ENCODE results near the gene SMARCA1. TPM values are rescaled to one million over a fixed set of nuclear protein-coding genes. Genes with fewer than 3 reads are reported as not detected.
A peak's percentile ranks its signal among the peaks of the same experiment; 100 is the strongest.
"Not testable (repeated sequence)": the region's sequence is repeated elsewhere in the genome, so short reads cannot be mapped to it uniquely, and the experiment has no call there.

SMARCA1 gene, protein sequence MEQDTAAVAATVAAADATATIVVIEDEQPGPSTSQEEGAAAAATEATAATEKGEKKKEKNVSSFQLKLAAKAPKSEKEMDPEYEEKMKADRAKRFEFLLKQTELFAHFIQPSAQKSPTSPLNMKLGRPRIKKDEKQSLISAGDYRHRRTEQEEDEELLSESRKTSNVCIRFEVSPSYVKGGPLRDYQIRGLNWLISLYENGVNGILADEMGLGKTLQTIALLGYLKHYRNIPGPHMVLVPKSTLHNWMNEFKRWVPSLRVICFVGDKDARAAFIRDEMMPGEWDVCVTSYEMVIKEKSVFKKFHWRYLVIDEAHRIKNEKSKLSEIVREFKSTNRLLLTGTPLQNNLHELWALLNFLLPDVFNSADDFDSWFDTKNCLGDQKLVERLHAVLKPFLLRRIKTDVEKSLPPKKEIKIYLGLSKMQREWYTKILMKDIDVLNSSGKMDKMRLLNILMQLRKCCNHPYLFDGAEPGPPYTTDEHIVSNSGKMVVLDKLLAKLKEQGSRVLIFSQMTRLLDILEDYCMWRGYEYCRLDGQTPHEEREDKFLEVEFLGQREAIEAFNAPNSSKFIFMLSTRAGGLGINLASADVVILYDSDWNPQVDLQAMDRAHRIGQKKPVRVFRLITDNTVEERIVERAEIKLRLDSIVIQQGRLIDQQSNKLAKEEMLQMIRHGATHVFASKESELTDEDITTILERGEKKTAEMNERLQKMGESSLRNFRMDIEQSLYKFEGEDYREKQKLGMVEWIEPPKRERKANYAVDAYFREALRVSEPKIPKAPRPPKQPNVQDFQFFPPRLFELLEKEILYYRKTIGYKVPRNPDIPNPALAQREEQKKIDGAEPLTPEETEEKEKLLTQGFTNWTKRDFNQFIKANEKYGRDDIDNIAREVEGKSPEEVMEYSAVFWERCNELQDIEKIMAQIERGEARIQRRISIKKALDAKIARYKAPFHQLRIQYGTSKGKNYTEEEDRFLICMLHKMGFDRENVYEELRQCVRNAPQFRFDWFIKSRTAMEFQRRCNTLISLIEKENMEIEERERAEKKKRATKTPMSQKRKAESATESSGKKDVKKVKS
- 10 to 100 TPM in 2 of 4 donors, 1 to 10 TPM in 2; 8.0 to 13.9 (median 11.2) TPM for total RNA-seq

DNA sequence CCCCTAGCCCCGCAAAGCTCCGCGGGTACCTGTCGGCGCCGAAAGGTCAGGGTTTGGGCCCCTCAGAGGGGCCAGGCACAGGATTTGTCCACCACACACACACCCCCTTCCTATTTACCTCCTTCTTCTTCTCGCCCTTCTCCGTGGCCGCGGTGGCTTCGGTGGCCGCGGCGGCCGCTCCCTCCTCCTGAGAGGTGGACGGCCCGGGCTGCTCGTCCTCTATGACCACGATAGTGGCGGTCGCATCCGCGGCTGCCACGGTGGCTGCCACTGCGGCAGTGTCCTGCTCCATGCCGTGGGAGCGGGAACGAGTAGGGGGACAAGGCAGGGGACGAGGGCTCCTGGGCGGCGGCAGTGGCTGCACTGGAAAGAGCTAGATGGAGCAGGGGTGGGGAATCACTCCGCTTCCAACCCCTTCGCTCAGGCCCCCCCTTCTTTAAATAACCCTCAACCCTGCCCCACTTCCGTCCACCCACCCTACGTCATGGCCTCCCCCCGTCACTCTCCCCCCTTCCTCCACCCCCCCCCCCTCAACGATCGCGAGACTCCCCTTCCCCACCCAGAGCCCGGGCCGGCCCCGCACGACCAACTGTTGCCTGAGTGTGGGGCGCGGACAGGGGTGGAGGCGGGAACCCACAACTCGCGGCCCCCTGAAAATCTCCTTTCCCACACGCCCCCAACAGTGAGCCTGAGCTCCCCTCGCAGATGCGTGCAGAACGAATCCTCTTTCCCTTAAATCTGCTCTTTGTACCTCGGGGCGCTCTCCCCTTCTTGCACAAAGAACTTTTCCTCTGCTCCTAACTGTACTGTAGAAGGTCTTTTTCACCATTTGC, at the start of gene SMARCA1:
SMARCA1 (minus strand) TSS at position 412 of the 833 bp plus-strand sequence; CDS start at position 292, 120 bp downstream.
- intact Hi-C loops (cut with DNase I; ENCODE audit: low total_unique reads) = no loop called here
- DNase-seq (ENCODE audit: low spot score in 2 of 2) = peak; percentile 14 to 85
- TF ChIP-seq, protein P1, sequence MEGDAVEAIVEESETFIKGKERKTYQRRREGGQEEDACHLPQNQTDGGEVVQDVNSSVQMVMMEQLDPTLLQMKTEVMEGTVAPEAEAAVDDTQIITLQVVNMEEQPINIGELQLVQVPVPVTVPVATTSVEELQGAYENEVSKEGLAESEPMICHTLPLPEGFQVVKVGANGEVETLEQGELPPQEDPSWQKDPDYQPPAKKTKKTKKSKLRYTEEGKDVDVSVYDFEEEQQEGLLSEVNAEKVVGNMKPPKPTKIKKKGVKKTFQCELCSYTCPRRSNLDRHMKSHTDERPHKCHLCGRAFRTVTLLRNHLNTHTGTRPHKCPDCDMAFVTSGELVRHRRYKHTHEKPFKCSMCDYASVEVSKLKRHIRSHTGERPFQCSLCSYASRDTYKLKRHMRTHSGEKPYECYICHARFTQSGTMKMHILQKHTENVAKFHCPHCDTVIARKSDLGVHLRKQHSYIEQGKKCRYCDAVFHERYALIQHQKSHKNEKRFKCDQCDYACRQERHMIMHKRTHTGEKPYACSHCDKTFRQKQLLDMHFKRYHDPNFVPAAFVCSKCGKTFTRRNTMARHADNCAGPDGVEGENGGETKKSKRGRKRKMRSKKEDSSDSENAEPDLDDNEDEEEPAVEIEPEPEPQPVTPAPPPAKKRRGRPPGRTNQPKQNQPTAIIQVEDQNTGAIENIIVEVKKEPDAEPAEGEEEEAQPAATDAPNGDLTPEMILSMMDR (IDR thresholded peaks at IDR 0.05) = no peak
- TF ChIP-seq POLR2A (IDR thresholded peaks at IDR 0.05) = no peak
- WGBS, 2 donors = 6 to 46% methylated on average over 12 to 41 of the region's 54 CpGs
- peak within 1 kb of the TSS; percentile 65 for H3K4me3 ChIP-seq (ENCODE audit: low read depth, poor library complexity, severe bottlenecking)

DNA sequence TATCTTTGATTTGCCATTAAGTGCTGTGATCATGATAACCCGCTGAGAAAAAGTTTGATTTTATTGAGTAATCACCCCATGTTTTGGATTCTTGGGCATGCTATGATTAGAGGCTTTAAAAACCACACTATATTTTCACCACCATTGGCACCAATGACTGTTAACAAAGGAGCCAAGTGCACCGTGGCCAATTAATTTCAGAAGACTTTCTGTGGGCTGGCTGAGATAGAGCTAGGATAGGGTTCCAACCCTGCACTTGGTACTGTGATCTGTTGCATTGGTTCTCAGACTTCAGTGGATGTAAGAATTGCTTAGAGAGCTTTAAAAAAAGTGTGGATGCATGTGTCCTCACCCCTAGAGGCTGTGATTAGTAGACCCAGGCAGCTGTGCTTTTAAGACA, 49.1 kb upstream of the SMARCA1 start:
- WGBS, 2 donors = 53 to 55% methylated on average over 2 of the region's 2 CpGs
- H3K4me3 ChIP-seq (ENCODE audit: low read depth, poor library complexity, severe bottlenecking) = no peak overlapping the region
- no peak for DNase-seq (ENCODE audit: low spot score in 2 of 2)
- TF ChIP-seq, protein P1 (IDR thresholded peaks at IDR 0.05) = no peak
- TF ChIP-seq POLR2A (IDR thresholded peaks at IDR 0.05) = no peak
- intact Hi-C loops (cut with DNase I; ENCODE audit: low total_unique reads) = no loop called here

DNA sequence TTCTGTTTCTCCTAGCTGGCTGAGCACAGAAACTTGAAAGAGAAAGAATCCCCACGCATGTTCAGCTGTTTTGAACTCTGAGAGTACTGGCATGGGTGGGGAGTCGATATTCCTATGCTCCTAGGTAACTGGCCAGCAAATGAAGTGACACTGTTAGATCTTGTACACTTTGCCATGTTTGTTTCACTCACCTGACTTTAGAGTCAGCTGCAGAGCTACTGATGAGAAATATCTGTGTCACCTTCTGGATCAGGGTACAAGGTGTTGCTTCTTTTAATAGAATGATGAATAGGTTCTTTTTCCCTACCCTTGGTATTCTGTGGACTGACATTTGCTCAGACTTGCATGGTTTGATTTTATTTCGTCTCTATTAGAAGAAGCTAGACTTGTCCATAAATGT, 45.1 kb upstream of the SMARCA1 start:
- no peak for TF ChIP-seq POLR2A (IDR thresholded peaks at IDR 0.05)
- TF ChIP-seq, protein P1 (IDR thresholded peaks at IDR 0.05) = no peak
- no peak for DNase-seq (ENCODE audit: low spot score in 2 of 2)
- intact Hi-C loops (cut with DNase I; ENCODE audit: low total_unique reads) = no loop called here
- H3K4me3 ChIP-seq (ENCODE audit: low read depth, poor library complexity, severe bottlenecking) = no peak overlapping the region
- WGBS, 2 donors = 65 to 99% methylated on average over 3 of the region's 3 CpGs

DNA sequence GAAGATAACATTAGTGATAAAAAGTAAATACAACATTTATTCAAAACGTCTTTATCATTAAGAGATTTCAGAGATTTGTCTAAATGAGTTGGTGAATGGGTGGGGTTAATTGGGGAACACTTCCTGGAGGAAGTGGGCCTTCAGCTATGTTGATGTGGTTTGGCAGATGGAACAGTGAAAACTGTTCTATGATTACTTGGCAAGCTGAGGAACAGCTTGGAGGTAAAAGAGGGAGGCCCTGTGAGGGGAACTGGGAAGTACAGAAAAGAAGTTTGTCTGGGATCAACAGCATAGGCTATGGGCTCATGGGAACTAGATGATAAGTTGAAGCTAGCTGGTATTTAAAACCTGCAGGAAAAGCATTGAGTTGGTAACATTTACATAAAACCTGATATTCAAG, 42.8 kb upstream of the SMARCA1 start:
- no peak for DNase-seq (ENCODE audit: low spot score in 2 of 2)
- 8 to 16% methylated on average over 1 of the region's 1 CpG for WGBS, 2 donors
- TF ChIP-seq, protein P1 (IDR thresholded peaks at IDR 0.05) = no peak
- TF ChIP-seq POLR2A (IDR thresholded peaks at IDR 0.05) = no peak
- intact Hi-C loops (cut with DNase I; ENCODE audit: low total_unique reads) = no loop called here
- H3K4me3 ChIP-seq (ENCODE audit: low read depth, poor library complexity, severe bottlenecking) = no peak overlapping the region

DNA sequence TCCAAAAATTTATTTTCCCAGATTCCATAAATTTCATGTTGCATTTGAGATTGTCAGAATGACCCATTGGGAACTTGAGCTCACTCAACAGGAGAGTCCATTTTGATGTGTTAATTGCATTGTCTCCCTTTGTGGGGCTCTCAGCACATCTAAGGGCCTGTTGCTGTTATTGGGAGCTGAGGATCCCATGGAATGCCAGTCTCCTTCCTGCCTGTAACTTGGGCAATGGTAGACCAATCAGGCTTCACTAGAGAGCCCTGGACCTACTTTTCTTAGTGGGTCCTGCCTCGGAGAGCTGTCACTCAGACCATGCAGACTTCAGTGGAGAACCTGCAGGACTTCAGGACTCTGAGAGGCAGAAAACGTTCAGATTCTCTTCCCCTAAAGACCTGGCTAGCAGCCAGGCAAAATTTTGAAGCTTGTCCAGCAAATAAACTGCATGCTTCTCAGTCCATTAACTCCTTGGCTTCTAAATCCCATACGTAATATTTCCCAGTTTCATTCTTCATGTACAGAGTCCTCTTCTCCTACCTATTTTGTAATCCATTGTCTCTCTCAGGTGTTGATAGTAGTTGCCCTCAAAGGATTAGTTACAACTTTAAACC, 41.9 kb upstream of the SMARCA1 start:
- no peak overlapping the region for H3K4me3 ChIP-seq (ENCODE audit: low read depth, poor library complexity, severe bottlenecking)
- 37 to 46% methylated on average over 2 to 3 of the region's 3 CpGs for WGBS, 2 donors
- DNase-seq (ENCODE audit: low spot score in 2 of 2) = no peak
- intact Hi-C loops (cut with DNase I; ENCODE audit: low total_unique reads) = no loop called here
- TF ChIP-seq POLR2A (IDR thresholded peaks at IDR 0.05) = no peak
- TF ChIP-seq, protein P1 (IDR thresholded peaks at IDR 0.05) = no peak

DNA sequence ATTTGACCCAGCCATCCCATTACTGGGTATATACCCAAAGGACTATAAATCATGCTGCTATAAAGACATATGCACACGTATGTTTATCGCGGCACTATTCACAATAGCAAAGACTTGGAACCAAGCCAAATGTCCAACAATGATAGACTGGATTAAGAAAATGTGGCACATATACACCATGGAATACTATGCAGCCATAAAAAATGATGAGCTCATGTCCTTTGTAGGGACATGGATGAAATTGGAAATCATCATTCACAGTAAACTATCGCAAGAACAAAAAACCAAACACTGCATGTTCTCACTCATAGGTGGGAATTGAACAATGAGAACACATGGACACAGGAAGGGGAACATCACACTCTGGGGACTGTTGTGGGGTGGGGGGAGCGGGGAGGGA, 41.1 kb upstream of the SMARCA1 start:
- 88 to 100% methylated on average over 1 to 2 of the region's 5 CpGs for WGBS, 2 donors
- DNase-seq (ENCODE audit: low spot score in 2 of 2); intact Hi-C loops (cut with DNase I; ENCODE audit: low total_unique reads); H3K4me3 ChIP-seq (ENCODE audit: low read depth, poor library complexity, severe bottlenecking): not testable (repeated sequence)
